ENCODE results near the gene CCDC88B.
"Not testable (repeated sequence)": the region's sequence is repeated elsewhere in the genome, so short reads cannot be mapped to it uniquely, and the experiment has no call there.

CCDC88B gene

DNA sequence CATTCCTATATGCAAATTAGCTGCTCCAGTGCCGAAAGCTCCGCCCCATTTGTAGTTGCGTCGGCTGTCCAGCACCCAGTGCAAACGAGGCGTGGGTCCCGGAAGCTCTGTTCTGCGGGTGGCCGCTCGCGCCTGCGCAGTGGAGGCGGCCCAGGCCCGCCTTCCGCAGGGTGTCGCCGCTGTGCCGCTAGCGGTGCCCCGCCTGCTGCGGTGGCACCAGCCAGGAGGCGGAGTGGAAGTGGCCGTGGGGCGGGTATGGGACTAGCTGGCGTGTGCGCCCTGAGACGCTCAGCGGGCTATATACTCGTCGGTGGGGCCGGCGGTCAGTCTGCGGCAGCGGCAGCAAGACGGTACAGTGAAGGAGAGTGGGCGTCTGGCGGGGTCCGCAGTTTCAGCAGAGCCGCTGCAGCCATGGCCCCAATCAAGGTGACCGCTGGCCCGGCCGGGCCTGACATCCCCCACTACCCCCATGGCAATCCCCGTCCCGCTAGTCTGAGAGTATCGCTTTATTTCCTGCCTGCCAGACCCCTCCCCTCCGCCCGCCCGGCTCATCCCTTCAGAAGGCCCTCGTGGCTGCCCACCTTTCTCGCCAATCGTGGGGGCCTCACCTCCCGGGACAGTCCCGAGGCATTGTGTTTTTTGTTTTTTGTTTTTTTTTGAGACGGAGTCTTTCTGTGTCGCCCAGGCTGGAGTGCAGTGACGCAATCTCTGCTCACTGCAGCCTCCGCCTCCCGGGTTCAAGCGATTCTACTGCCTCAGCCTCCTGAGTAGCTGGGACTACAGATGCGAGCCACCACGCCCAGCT, 21.8 kb upstream of the CCDC88B start, which contains the start of gene PRDX5:
Gene PRDX5, plus strand, starts transcription at position 161 of the 805 bp plus-strand sequence. Its CDS starts 95 bp downstream, at position 256.
- TF ChIP-seq POLR2A (IDR thresholded peaks at IDR 0.05; ENCODE audit: low read depth, low read length), result peak; percentile 78
- TF ChIP-seq TAF1 (IDR thresholded peaks at IDR 0.05; ENCODE audit: borderline replicate concordance, low read depth, low read length), result 0 out of 2 replicates have a peak, but pooled peaks have one; percentile 8
- no peak for TF ChIP-seq POLR2AphosphoS5 (IDR thresholded peaks at IDR 0.05; ENCODE audit: low read depth, low read length)
- DNase-seq (ENCODE audit: insufficient read length) (peak; percentile 97), FAIRE-seq (peak; percentile 100)

DNA sequence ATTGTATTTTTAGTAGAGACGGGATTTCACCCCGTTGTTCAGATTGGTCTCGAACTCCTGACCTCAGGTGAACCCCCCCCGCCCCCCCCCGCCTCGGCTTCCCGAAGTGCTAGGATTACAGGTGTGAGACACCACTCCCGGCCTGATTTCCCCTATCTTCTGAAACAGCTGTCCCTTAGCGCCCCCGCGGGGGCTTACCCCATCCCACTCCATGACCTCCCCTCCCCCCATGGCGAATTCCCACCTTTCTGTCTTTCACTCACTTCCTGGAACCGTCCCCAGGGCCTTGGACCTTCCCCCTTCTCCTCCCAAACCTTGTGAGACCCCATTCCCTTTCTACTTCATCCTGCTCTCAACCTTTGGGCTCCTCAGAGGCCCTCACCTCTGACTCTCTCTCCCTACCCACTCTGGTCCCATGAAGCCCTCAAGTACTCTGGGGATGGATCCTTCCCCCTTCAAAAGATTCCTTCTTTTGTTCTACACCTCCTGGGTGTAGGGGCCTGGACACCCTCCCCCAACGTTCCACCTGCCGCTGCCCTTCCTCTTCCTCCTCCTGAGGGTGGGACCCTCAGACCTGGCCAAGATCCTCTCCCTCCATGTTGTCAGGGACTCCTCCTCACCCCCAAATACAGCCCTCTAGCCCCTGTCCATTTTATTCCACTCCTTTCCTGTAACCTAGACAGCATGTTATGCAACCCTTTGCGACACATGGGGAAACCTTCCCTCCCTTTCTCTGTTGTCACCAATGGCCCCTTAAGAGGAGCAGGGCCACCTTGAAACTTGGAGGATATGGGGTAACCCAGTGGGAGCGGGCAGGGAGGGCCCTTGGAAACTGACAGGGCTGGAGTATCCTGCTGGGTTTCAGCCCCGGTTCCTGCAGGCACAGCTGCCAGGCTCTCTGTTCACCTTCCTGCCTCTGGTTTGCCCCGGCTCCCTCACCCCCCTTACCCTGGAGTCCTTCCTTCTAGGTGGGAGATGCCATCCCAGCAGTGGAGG, 20.9 kb upstream of the CCDC88B start:
- FAIRE-seq (peak; percentile 54), DNase-seq (ENCODE audit: insufficient read length) (no peak)
- TF ChIP-seq POLR2AphosphoS5 (IDR thresholded peaks at IDR 0.05; ENCODE audit: low read depth, low read length) (no peak), POLR2A (IDR thresholded peaks at IDR 0.05; ENCODE audit: low read depth, low read length) (no peak), TAF1 (IDR thresholded peaks at IDR 0.05; ENCODE audit: borderline replicate concordance, low read depth, low read length) (no peak)

DNA sequence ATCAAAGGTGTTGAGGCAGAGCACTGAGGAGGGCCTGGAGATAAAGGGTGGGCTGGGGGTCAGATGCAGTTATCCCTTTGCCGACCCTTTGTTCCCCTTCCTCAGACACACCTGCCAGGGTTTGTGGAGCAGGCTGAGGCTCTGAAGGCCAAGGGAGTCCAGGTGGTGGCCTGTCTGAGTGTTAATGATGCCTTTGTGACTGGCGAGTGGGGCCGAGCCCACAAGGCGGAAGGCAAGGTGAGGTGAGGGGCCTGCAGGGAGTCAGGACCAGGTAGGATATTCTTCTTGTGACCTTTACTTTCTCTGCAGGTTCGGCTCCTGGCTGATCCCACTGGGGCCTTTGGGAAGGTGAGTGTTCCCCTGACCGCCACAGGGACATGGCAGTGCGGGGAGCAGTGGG, 19.4 kb upstream of the CCDC88B start:
- FAIRE-seq, result no peak
- TF ChIP-seq POLR2AphosphoS5 (IDR thresholded peaks at IDR 0.05; ENCODE audit: low read depth, low read length) (no peak), POLR2A (IDR thresholded peaks at IDR 0.05; ENCODE audit: low read depth, low read length) (no peak), TAF1 (IDR thresholded peaks at IDR 0.05; ENCODE audit: borderline replicate concordance, low read depth, low read length) (no peak)

DNA sequence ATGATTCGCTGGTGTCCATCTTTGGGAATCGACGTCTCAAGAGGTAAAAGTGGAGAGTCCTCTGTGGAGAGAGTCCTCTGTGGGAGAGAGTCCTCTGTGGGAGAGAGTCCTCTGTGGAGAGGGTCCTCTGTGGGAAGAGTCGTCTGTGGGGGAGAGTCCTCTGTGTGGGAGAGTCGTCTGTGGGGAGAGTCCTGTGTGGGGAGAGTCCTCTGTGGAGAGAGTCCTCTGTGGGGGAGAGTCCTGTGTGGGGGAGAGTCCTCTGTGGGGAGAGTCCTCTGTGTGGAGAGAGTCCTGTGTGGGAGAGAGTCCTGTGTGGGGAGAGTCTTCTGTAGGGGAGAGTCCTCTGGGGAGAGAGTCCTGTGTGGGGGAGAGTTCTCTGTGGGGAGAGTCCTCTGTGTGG, 19.0 kb upstream of the CCDC88B start:
- no peak for TF ChIP-seq POLR2AphosphoS5 (IDR thresholded peaks at IDR 0.05; ENCODE audit: low read depth, low read length)
- FAIRE-seq, result no peak
- DNase-seq (ENCODE audit: insufficient read length), result no peak

More for the DNA sequence above, 19.4 kb upstream of the CCDC88B start:
- no peak for DNase-seq (ENCODE audit: insufficient read length)

DNA sequence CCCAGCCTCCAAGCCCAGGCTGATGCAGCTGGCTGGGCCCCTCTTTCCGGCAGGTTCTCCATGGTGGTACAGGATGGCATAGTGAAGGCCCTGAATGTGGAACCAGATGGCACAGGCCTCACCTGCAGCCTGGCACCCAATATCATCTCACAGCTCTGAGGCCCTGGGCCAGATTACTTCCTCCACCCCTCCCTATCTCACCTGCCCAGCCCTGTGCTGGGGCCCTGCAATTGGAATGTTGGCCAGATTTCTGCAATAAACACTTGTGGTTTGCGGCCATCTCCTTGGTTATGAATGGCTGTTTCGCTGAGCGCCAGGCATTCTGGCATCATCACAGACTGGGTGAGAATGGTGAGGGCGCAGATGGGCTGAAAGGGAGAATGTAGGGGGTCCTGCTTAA, 18.5 kb upstream of the CCDC88B start:
- DNase-seq (ENCODE audit: insufficient read length) (no peak), FAIRE-seq (no peak)
- TF ChIP-seq POLR2A (IDR thresholded peaks at IDR 0.05; ENCODE audit: low read depth, low read length) (no peak), POLR2AphosphoS5 (IDR thresholded peaks at IDR 0.05; ENCODE audit: low read depth, low read length) (no peak), TAF1 (IDR thresholded peaks at IDR 0.05; ENCODE audit: borderline replicate concordance, low read depth, low read length) (no peak)

DNA sequence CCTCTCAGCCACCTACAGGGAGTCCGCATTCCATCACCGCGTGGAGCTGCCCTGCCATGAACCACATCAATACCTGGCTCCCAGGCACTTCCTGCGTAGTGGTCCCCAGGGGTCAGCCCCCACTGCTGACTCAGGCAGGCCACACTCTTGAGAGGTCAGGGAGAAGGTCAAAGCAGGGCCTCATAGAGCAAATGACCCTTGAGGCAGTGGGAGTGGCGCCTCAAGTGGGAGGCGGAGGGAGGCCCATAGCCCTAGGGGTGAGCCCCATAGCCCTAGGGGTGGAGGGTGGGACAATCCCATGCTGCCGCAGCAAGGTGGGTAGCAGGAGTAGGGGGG, 17.1 kb upstream of the CCDC88B start:
- no peak for FAIRE-seq
- no peak for DNase-seq (ENCODE audit: insufficient read length)
- no peak for TF ChIP-seq TAF1 (IDR thresholded peaks at IDR 0.05; ENCODE audit: borderline replicate concordance, low read depth, low read length)
- TF ChIP-seq POLR2A (IDR thresholded peaks at IDR 0.05; ENCODE audit: low read depth, low read length), result no peak
- TF ChIP-seq POLR2AphosphoS5 (IDR thresholded peaks at IDR 0.05; ENCODE audit: low read depth, low read length), result no peak

DNA sequence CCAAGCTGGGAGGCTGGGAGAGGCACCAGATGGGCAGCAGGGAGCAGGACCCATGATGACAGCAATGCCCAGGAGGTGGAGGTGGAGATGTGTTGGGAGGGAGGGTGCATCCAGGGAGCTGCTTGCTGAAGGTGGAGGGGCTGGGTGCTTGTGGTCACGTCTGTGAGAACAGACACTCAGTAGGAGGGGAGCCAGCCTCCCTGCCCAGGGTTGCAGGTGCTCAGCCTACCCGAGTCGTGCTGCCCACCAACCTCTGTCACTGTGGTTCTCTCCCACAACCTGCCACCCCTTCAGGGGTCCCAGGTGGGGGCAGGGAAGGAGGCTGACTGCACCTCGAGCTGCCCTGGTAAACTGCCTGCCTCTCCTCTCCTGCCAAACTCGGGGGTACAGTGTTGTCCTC, 16.6 kb upstream of the CCDC88B start:
- no peak for DNase-seq (ENCODE audit: insufficient read length)
- TF ChIP-seq TAF1 (IDR thresholded peaks at IDR 0.05; ENCODE audit: borderline replicate concordance, low read depth, low read length) (no peak), POLR2AphosphoS5 (IDR thresholded peaks at IDR 0.05; ENCODE audit: low read depth, low read length) (no peak)
- no peak for FAIRE-seq

DNA sequence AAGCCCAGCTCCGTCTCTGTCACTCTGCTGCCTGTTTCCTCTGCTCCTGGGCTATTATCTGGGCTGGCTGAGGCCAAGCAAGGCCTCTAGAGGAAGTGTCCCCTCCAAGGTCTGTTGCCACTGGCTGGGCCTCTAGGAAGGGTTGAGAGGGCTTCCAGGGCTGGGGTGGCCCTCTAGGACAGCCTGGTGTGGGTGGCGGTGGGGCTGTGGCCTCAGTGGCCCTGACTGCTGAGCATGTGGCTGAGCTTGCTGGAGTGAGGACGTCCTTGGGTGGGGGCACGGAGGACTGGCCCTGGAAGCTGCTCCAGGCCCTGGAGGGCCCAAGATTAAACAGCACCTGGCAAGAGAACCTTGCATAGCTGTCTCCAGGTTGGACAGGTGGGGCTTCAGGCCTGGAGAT, 16.0 kb upstream of the CCDC88B start:
- FAIRE-seq; DNase-seq (ENCODE audit: insufficient read length): not testable (repeated sequence)

DNA sequence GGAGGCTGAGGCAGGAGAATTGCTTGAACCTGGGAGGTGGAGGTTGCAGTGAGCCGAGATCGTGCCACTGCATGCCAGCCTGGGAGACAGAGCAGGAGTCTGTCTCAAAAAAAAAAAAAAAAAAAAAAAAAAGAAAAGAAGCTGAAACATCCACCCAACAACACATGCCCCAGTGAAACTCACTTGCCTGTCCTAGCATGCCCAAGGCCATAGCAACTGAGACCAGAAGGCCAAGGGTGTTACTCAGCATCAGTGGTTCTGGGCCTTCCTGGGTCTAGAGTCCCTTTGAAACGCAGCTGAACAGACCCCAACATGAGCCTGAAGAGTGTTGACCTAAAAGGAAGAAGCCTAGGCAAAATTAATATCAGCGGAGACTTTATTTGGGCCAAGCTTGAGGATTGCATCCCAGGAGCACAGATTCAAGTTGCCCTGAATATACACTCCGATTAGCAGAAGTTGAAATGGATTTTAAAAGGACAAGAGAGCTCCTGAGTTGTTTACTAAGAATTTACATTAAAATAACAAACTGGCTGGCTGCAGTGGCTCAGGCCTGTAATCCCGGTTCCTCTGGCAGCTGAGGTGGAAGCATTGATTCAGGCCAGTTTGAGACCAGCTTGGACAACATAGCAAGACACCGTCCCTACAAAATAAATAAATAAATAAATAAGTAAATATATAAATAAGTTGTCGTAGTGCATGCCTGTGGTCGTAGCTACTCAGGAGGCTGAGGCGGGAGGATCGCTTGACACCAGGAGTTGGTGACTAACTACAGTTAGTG, 15.1 kb upstream of the CCDC88B start:
- TF ChIP-seq POLR2AphosphoS5 (IDR thresholded peaks at IDR 0.05; ENCODE audit: low read depth, low read length) (no peak), TAF1 (IDR thresholded peaks at IDR 0.05; ENCODE audit: borderline replicate concordance, low read depth, low read length) (no peak), POLR2A (IDR thresholded peaks at IDR 0.05; ENCODE audit: low read depth, low read length) (no peak)
- DNase-seq (ENCODE audit: insufficient read length), result no peak
- peak; percentile 33 for FAIRE-seq

DNA sequence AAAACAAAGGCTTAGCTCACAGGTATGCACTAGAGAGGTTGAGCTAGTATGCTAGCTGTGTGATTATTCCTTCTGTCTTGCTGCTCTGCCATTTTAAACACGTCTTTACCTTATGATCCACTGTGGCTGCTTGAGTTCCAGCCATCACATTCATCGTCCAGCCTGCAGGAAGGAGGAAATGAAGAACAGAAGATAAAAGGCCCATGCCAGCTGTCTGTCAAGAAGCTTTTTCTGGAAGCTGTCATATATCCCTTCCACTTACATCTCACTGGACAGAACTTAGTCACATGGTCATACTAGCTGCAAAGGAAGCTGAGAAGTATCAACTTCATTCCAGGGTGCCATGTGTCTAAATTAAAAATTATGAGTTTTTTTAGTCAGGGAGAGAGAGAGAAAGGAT, 12.6 kb upstream of the CCDC88B start:
- no peak for TF ChIP-seq TAF1 (IDR thresholded peaks at IDR 0.05; ENCODE audit: borderline replicate concordance, low read depth, low read length)
- FAIRE-seq, result no peak
- no peak for DNase-seq (ENCODE audit: insufficient read length)

DNA sequence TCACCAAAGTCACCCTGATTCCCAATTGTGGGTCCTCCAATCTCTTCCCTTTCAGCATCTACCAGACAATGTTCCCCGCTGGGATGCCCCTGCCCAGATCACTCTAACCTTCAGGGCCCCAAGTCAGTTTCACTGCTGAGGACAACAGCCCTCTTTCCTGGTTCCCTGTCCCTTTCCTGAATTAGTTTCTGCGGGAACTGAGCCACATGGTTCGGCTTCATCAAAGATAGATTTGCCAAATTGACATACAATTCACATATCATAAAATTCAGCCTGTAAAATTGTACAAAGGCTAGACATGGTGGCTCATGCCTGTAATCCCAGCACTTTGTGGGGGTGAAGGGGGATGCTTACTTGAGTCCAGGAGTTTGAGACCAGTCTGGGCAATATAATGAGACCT, 12.0 kb upstream of the CCDC88B start:
- DNase-seq (ENCODE audit: insufficient read length), result no peak
- TF ChIP-seq POLR2A (IDR thresholded peaks at IDR 0.05; ENCODE audit: low read depth, low read length) (no peak), POLR2AphosphoS5 (IDR thresholded peaks at IDR 0.05; ENCODE audit: low read depth, low read length) (no peak), TAF1 (IDR thresholded peaks at IDR 0.05; ENCODE audit: borderline replicate concordance, low read depth, low read length) (no peak)
- no peak for FAIRE-seq
